IPS DF 4.7 (cell line): ENCODE measurements around the gene ZNF480.
"Not testable (repeated sequence)": the region's sequence is repeated elsewhere in the genome, so short reads cannot be mapped to it uniquely, and the experiment has no call there.

Experiments
- DNase-seq: peaks from one replicate; pipeline ENCODE4 v3.0.0-alpha.2; 2013; ENCODE audit warnings: low spot score; ENCODE audit errors: extremely low read depth

The ZNF480 gene

GRCh38 chr19:52336791-52337381, 39.9 kb downstream of the ZNF480 start:
- DNase-seq, result no peak

GRCh38 chr19:52339022-52339421, 42.1 kb downstream of the ZNF480 start:
- DNase-seq, result not testable (repeated sequence)

DNA sequence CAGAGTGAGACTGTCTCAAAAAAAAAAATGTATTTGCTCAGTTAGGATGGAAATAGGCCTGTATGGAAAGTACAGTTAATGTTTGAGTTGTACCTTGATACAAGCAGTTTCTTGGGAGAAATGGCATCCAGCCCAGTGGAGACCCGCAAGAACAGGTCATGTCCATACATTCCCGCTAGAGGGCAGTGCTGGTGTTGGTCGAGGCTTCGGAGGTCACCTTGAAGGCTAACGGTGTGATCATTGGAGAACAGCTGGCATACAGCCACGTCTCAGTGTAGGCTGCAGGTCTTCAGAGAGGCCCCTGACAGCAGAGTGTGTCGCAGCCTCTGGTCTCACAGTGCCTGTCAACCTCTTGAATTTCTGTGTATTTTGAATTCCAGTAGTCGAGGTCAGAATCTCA, 46.6 kb downstream of the ZNF480 start:
- peak; percentile 62 for DNase-seq

GRCh38 chr19:52345162-52345561, 48.2 kb downstream of the ZNF480 start:
- DNase-seq, result no peak

GRCh38 chr19:52351512-52351911, 54.5 kb downstream of the ZNF480 start:
- DNase-seq, result no peak

DNA sequence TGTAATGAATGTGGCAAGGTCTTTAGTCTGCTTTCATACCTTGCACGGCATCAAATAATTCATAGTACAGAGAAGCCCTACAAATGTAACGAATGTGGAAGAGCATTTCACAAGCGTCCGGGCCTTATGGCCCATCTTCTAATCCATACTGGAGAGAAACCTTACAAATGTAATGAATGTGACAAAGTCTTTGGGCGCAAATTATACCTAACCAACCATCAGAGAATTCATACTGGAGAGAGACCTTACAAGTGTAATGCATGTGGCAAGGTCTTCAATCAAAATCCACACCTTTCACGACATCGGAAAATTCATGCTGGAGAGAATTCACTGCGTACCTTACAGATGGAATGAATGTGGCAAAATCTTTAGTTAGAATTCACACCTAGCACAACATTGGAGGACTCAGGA, 69.5 kb downstream of the ZNF480 start:
- no peak for DNase-seq

DNA sequence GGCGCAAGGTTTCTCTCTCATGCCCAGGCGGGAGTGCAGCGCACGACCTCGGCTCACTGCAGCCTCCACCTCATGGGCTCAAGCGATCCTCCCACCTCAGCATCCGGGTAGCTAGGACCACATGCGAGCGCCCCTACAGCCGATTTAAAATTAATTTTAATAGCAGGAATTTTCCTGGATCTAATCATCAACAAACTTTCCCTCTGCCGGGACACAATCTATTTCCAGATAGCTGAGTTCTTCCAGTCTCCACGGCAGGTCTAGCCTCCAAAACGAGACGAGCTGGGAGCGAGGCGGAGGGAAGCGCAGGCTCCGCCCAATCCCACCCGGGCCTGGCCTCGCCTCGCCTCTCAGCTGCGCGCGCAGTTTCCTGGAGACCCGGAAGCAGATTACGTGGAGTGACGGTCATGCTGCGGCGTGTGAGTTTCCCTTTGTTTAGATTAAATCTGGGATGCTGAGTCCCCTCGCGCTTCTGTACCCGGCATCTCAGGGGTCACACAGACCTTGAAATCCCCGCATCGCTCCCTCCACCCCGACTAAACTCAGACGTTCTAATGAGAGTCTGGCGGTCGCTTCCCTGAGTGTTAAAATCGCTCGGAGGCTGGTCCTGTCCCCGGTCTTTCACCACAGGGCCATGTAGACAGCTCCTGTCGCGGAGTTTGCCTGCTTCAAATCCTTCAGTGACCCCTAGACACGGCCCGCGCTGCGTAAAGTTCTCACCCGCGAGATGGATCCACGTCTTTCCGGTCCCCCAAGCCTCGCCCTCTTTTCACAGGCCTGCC, 72.8 kb downstream of the ZNF480 start, which contains the start of gene ZNF880:
ZNF880 (plus strand) TSS at position 365 of the 782 bp plus-strand sequence; CDS start at position 408, 43 bp downstream.
- peak; percentile 68 for DNase-seq

DNA sequence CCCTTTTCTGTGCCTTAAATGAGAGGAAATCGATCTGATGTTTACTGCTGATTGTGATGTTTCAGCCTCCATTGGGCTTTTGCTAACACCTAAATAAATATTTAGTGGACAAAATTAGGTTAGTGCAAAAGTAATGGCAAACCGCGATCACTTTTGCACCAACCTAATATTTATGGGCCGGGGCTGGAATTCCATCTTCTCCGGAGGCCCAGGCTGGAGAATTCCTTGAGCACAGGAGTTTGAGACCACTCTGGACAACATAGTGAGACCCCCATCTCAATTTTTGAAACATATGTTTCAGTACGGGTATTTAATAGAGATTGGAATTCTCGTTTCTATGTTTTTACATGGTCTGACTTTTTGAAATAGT, 73.4 kb downstream of the ZNF480 start:
- DNase-seq, result no peak
